GM19240 (cell line): ENCODE data around the gene AOC2.
"Not testable (repeated sequence)": the region's sequence is repeated elsewhere in the genome, so short reads cannot be mapped to it uniquely, and the experiment has no call there.

Source experiments
- DNase-seq: peaks from one replicate; pipeline ENCODE4 v3.0.0; 2011; ENCODE audit warnings: low spot score; ENCODE audit not compliant: insufficient read length

The AOC2 gene

DNA sequence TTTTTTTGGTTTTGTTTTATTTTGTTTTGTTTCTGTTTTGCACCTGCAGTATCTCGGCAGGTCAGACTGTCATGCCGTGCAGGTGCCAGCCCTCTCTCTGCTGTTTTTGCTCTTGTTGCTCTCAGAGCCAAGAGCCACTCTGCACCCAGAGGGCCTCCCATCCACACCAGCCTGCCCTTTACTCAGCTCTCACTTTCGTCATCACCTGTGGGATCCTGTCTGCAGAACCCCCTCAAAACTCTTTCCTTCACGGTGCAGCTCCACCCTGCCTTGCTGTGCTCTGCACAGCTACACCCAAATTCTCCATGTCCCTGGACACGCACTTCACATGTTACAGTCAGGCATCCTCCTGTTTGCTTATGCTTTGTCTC lies 9.2 kb downstream of the AOC2 start:
- DNase-seq = no peak

DNA sequence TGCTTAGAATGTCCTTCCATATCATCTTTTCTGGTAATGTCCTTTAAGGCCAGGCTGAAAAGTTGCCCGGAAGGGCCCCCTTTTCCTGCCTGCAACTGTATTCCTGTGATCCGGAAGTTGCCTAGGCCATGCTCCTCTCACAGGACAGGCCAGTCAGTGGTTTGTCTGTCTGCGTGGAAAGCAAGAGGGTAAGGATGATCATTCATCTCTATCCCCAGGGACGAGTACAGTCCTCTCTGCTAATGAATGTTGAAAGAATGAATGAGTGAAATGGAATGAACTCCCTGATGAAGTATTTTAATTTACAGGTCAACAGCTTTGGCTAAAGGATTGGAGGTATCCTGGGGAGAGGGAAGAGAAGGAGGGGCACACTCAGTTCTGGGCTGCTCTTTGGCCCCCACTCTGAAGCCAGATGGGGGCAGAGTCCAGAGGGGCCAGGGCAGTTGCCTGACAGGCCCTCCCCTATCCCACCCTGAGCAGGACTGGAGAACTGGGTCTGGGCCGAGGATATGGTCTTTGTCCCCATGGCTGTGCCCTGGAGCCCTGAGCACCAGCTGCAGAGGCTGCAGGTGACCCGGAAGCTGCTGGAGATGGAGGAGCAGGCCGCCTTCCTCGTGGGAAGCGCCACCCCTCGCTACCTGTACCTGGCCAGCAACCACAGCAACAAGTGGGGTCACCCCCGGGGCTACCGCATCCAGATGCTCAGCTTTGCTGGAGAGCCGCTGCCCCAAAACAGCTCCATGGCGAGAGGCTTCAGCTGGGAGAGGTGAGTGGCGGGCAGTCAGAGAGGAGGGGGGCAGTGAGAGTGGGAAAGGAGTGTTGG lies 9.8 kb downstream of the AOC2 start:
- DNase-seq = no peak

- no peak for DNase-seq
Measured at GRCh38 chr17:42855048-42855596, 10.7 kb downstream of the AOC2 start.

DNA sequence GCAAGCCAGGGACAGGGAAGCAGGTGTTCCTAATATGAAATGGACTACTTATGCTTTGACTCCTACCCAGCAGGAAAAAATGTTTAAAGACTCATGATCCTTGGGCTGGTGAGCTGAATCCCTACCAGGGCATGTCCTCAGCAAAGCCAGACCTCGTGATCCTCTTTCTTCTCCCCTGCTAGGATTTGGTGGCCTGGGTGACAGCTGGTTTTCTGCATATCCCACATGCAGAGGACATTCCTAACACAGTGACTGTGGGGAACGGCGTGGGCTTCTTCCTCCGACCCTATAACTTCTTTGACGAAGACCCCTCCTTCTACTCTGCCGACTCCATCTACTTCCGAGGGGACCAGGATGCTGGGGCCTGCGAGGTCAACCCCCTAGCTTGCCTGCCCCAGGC lies 11.7 kb downstream of the AOC2 start:
- not testable (repeated sequence) for DNase-seq

DNA sequence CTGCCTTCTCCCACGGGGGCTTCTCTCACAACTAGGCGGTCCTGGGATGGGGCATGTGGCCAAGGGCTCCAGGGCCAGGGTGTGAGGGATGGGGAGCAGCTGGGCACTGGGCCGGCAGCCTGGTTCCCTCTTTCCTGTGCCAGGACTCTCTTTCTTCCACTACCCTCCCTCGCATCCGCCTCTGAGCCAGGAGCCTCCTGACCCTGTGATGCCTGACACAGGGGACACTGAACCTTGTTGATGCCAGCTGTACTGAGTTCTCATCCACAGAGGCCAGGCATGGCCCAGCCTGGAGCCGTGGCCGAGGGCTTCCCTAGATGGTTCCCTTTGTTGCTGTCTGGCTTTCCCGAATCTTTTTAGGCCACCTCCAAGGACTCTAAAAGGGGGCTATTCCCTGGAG lies 12.1 kb downstream of the AOC2 start:
- DNase-seq = not testable (repeated sequence)

GRCh38 chr17:42857389-42857788 lies 13.0 kb downstream of the AOC2 start:
- no peak for DNase-seq

DNA sequence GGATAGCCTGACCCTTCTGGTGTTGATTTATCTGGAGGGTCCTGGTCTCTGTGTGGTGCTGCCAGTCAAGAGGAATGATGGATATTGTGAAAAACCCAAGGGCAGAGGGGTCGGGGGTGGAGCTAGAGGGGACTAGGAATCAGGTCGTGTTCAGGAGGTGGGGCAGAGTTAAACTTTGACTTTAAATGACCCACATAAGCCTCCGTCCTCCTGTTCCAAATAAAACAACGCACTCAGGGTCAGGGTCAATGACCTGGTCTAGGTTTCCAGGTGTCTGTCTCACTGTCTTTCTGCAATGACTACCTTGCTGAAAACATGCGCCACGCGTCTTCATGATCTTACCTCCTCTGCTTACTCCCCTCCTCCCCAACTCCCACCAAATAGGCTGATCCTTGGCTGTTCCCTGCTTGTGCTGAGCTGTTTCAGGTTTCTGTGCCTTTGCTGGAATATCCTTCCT lies 21.3 kb downstream of the AOC2 start:
- no peak for DNase-seq

DNA sequence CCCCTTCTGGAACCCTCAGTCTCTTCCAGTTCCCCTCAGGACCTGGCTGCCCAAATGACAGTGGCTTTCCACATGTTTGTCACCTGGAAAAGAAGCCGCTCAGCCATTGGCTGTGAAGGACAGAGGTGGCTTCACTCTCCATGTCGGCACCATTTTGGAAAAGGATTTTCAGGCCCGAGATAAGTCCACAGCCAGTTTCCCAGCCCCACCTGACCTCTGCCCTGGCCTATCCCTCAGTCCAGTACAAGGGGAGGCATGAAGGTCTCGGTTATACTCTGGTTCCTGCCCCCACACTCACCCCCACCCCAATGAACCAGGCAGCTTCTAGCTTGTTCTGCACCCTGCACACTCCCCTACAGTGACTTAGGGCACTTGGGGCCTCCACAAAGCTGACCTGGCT lies 21.8 kb downstream of the AOC2 start:
- DNase-seq = no peak

DNA sequence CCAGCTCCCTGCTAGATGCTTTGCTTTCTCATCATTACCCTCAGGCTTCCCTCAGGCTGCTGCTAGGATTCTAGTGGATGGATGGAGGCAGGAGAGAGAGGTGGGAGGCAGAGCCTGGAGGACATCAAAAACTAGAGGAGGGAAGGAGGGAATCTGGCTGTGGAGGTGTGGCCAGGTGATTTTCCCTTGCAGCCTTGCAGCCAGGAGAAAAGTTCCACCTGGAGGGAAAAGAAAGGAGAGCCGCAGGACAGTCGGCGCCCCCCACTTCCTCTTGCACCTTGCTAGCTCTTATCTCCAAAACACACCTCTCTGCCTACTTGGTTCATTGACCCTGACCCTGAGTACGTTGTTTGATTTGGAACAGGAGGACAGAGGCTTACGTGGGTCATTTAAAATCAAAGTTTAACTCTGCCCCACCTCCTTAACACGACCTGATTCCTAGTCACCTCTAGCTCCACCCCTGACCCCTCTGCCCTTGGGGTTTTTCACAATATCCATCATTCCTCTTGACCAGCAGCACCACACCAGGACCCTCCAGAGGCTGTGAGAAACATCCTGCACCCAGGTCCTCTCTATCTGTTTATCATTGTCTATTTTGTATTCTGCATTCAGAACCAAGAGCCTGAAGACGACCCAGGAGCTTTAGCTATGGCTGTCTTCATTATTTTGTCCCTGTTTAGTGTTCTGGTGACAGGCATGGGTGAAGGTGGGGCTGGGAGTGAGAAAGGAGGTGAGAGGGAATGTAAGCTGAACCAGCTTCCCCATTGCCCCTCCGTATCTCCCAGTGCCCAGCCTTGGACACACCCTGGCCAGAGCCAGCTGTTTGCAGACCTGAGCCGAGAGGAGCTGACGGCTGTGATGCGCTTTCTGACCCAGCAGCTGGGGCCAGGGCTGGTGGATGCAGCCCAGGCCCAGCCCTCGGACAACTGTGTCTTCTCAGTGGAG lies 22.5 kb downstream of the AOC2 start:
- no peak for DNase-seq

GRCh38 chr17:42867694-42868261 lies 23.4 kb downstream of the AOC2 start:
- not testable (repeated sequence) for DNase-seq

GRCh38 chr17:42868338-42868737 lies 24.0 kb downstream of the AOC2 start:
- DNase-seq = no peak

DNA sequence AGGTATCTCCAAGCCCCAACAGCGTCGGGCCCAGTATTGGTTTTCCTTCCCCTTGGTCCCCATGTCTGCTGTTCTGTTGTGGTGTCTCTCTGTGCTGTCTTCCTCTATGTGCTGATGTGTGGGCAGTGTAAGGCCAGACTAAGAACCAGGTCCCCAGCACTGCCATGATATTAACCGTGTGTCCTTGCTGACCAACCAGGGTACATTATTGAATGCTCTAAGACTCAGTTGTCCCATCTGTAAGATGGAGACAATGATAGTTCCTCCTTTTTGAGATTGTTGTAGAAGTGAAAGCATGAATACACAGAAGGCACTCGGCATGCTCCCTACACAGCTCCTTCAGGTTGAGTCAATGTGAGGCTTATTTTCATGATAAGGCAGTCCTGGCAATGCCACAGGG lies 27.3 kb downstream of the AOC2 start:
- DNase-seq = no peak

DNA sequence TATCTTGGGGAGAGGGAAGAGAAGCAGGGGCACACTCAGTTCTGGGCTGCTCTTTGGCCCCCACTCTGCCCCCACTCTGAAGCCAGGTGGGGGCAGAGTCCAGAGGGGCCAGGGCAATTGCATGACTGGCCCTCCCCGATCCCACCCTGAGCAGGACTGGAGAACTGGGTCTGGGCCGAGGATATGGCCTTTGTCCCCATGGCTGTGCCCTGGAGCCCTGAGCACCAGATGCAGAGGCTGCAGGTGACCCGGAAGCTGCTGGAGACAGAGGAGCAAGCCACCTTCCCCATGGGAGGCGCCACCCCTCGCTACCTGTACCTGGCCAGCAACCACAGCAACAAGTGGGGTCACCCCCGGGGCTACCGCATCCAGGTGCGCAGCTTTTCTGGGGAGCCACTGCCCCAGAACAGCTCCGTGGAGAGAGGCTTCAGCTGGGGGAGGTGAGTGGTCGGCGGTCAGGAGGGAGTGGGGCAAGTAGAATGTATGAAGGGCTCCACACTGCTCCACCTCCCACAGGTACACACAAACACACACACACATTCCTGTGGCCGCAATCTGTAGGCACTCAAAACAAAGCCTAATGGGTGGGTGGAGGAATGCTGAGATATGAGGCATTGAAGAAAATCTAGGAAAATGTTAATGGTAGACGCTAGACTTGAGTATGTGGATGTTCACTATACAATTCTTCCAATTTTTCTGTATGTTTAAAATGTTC lies 28.0 kb downstream of the AOC2 start:
- DNase-seq = no peak

DNA sequence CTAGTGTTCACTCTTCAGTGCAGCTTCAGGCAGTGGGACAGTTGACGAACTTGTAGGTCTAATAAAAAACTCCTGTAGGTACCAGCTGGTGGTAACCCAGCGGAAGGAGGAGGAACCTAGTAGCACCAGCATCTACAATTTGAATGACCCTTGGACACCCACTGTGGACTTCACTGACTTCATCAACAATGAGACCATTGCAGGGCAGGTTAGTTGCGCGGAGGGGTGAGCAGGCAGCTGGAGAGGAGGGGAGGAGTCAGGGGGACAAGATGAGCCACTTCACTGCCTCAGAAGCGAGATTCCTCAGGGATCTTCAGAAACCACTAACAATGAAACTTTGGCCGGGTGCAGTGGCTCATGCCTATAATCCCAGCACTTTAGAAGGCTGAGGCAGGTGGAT lies 28.9 kb downstream of the AOC2 start:
- DNase-seq = no peak

GRCh38 chr17:42873932-42874695 lies 29.7 kb downstream of the AOC2 start:
- not testable (repeated sequence) for DNase-seq

DNA sequence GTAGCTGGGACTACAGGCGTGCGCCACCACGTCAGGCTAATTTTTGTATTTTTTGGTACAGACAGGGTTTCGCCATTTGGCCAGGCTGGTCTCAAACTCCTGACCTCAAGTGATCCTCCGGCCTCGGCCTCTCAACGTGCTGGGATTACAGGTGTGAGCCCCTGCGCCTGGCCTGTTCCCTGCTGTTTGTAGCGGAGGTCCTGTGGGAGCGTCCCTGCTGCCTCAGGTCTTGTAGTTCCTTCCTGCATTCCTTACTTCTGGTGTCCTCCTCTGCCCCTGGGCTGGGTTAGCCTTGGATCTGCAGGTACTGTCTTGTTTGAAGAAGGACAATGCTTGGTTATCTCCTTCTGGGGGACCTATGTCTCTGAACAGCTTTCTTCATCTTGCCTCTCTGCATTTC lies 32.7 kb downstream of the AOC2 start:
- DNase-seq = no peak

- DNase-seq = no peak
Measured at GRCh38 chr17:42878123-42878880, 33.9 kb downstream of the AOC2 start.

- no peak for DNase-seq
Measured at GRCh38 chr17:42878924-42879595, 34.7 kb downstream of the AOC2 start.

GRCh38 chr17:42879596-42879985 lies 35.2 kb downstream of the AOC2 start:
- DNase-seq = no peak
